Neural cell (in vitro differentiated cells): ENCODE results near the gene AMZ1.

ENCODE experiments used
- EZH2 ChIP-seq: fragments of 200-600, 300-800 bp; shearing (Covaris generic), sonication (generic); IDR thresholded peaks from 2 replicates; pipeline ENCODE4 v1.6.1; 2014; ENCODE audit warnings: antibody characterized with exemption, low read length, borderline replicate concordance, mild to moderate bottlenecking; ENCODE audit not compliant: insufficient read depth, poor library complexity, severe bottlenecking
- TF ChIP-seq, protein P1 (sequence below): fragments of 450-650 bp; IDR thresholded peaks from 2 replicates; pipeline ENCODE4 v1.5.1; 2014; ENCODE audit warnings: antibody characterized with exemption, mild to moderate bottlenecking, moderate library complexity; ENCODE audit not compliant: poor library complexity, severe bottlenecking

- no peak for TF ChIP-seq EZH2
- TF ChIP-seq, protein P1, sequence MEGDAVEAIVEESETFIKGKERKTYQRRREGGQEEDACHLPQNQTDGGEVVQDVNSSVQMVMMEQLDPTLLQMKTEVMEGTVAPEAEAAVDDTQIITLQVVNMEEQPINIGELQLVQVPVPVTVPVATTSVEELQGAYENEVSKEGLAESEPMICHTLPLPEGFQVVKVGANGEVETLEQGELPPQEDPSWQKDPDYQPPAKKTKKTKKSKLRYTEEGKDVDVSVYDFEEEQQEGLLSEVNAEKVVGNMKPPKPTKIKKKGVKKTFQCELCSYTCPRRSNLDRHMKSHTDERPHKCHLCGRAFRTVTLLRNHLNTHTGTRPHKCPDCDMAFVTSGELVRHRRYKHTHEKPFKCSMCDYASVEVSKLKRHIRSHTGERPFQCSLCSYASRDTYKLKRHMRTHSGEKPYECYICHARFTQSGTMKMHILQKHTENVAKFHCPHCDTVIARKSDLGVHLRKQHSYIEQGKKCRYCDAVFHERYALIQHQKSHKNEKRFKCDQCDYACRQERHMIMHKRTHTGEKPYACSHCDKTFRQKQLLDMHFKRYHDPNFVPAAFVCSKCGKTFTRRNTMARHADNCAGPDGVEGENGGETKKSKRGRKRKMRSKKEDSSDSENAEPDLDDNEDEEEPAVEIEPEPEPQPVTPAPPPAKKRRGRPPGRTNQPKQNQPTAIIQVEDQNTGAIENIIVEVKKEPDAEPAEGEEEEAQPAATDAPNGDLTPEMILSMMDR = no peak
Measured at GRCh38 chr7:2713978-2714377, 26.0 kb downstream of the AMZ1 start.
